HG03103 (cell line): ENCODE data around the gene HIVEP3.

Experiments used
- ATAC-seq: cut with Tn5 transposase; IDR thresholded peaks from one replicate; pipeline ENCODE4 v1.9.1; 2021; ENCODE audit warnings: low read depth; ENCODE audit not compliant: unreplicated experiment

Gene HIVEP3

GRCh38 chr1:41515131-41515678, 403.5 kb downstream of the HIVEP3 start:
- no peak for ATAC-seq

GRCh38 chr1:41514381-41514780, 404.3 kb downstream of the HIVEP3 start:
- ATAC-seq, result no peak

GRCh38 chr1:41513383-41513735, 405.4 kb downstream of the HIVEP3 start:
- no peak for ATAC-seq

- ATAC-seq, result no peak
Measured at GRCh38 chr1:41512701-41513382, 405.9 kb downstream of the HIVEP3 start.

- no peak for ATAC-seq
Measured at GRCh38 chr1:41511239-41511540, 407.5 kb downstream of the HIVEP3 start.

- no peak for ATAC-seq
Measured at GRCh38 chr1:41510531-41511238, 408.0 kb downstream of the HIVEP3 start.

- ATAC-seq, result no peak
Measured at GRCh38 chr1:41509270-41509671, 409.5 kb downstream of the HIVEP3 start.

GRCh38 chr1:41508290-41508689, 410.4 kb downstream of the HIVEP3 start:
- ATAC-seq, result no peak

- ATAC-seq, result no peak
Measured at GRCh38 chr1:41507836-41508235, 410.9 kb downstream of the HIVEP3 start.

- no peak for ATAC-seq
Measured at GRCh38 chr1:41507110-41507720, 411.5 kb downstream of the HIVEP3 start.

- no peak for ATAC-seq
Measured at GRCh38 chr1:41504114-41505035, 414.3 kb downstream of the HIVEP3 start.

GRCh38 chr1:41503538-41504113, 415.1 kb downstream of the HIVEP3 start:
- no peak for ATAC-seq

- ATAC-seq, result no peak
Measured at GRCh38 chr1:41502912-41503311, 415.8 kb downstream of the HIVEP3 start.

GRCh38 chr1:41501581-41501980, 417.1 kb downstream of the HIVEP3 start:
- ATAC-seq, result no peak

- ATAC-seq, result no peak
Measured at GRCh38 chr1:41500781-41501518, 417.8 kb downstream of the HIVEP3 start.

- no peak for ATAC-seq
Measured at GRCh38 chr1:41500378-41500777, 418.3 kb downstream of the HIVEP3 start.

- no peak for ATAC-seq
Measured at GRCh38 chr1:41499591-41499990, 419.1 kb downstream of the HIVEP3 start.

GRCh38 chr1:41498804-41499203, 419.9 kb downstream of the HIVEP3 start:
- no peak for ATAC-seq

- no peak for ATAC-seq
Measured at GRCh38 chr1:41498391-41498790, 420.3 kb downstream of the HIVEP3 start.
